Cardiac septum (tissue), 1 donor: ENCODE measurements around the gene DTX2. TPM values are rescaled to one million over a fixed set of nuclear protein-coding genes. Genes with fewer than 3 reads are reported as not detected.
A peak's percentile ranks its signal among the peaks of the same experiment; 100 is the strongest.
"Not testable (repeated sequence)": the region's sequence is repeated elsewhere in the genome, so short reads cannot be mapped to it uniquely, and the experiment has no call there.

Source experiments
- DNase-seq: peaks from one replicate; pipeline ENCODE4 v3.0.0-alpha.2; 2020; ENCODE audit warnings: low spot score
- intact Hi-C: fragments of 100-400 bp; cut with DNase I; formaldehyde crosslinking; loops from one replicate; pipeline ENCODE4 v1.14.0; 2022
- total RNA-seq: library from RNA; stranded (reverse); fragmentation: NEBNext Ultra II Directional; extraction: Animal tissue kit (Norgen Biotek cat#: 25700); gene quantifications from one replicate; pipeline ENCODE4 v1.2.1, GENCODE V29; 2021
- donor health status: DM: no; HTN: no; CAD: no.

Gene DTX2
- total RNA-seq, 1 donor from 2014 or later: 11.5 TPM

DNA sequence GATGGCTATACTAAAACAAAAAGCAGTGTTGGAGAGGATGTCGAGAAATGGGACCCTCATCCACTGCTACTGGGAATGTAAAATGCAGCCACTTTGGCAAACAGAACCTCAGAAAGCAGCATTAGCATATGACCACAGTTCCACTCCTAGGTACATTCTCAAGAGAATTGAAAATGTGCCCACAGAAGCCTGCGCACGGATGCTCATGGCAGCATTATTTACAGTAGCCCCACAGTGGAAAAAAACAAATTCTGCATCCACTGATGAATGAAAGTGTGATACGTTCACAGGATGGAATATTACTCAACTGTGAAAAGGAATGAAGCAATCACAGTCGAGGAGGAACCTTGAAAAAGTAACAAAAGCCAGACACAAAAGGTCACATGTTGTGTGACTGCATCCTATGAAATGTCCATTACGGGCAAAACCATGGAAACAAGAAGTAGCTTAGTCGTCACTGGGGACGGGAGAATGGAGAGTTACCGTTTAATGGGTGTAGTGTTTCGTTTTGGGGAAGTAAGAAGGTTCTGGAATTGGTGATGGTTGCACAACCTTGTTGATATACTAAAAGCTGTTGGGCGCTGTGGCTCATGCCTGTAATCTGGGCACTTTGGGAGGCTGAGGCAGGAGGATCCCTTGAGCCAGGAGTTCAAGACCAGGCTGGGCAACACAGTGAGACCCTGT lies 46.4 kb downstream of the DTX2 start:
- intact Hi-C loops: loop anchor here (10.0 kb wide), 1 partner anchor 487 kb away; no protein-coding TSS in a partner anchor

DNA sequence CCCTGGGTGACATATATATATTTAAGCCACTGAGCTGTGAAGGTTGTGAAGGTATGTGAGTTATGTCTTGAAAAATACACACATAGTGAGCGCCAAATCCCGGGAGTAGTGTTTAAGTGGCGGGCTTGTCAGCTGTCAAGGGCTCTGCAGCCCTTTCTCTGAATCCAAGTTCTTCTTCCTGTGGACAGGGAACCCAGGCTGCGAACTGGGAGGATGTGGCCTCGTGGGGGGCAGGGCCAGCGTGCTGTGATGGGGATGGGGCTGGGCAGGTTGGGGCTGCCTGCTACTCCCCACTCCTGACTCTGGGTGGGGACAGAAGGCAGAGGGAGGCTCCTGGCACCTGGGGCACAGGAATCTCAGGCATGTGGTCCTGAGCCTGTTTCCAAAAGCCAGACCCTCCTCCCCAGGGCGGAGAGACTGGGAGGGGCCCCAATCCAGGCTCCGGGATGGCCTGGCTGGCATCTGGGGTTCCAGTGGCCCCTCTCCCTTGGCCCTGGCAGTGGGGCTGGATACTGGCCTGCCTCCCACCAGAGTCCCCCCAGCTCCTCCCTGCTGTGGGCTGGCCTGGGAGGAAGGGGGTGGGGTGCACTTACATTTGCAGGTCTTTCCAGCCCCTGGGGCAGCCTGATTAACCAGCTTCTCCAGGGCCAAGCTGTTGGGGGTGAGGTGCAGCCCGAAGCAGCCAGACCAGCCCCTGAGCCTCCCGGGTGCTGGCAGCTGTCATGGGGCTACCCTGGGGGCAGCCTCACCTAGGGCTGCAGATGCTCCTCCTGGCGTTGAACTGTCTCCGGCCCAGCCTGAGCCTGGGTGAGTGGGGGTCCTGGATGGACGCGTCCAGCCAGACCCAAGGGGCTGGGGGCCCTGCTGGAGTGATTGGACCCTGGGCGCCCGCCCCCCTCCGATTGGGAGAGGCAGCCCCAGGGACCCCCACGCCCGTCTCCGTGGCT lies 48.7 kb downstream of the DTX2 start, which contains the start of gene UPK3B:
TSS of gene UPK3B (plus strand) at position 622 of the 947 bp plus-strand sequence. CDS start at position 723, 101 bp downstream.
- intact Hi-C loops: loop anchor here (10.0 kb wide), 1 partner anchor 485 kb away; no protein-coding TSS in a partner anchor
- no peak for DNase-seq

More for the DNA sequence above, 46.4 kb downstream of the DTX2 start:
- no peak for DNase-seq

DNA sequence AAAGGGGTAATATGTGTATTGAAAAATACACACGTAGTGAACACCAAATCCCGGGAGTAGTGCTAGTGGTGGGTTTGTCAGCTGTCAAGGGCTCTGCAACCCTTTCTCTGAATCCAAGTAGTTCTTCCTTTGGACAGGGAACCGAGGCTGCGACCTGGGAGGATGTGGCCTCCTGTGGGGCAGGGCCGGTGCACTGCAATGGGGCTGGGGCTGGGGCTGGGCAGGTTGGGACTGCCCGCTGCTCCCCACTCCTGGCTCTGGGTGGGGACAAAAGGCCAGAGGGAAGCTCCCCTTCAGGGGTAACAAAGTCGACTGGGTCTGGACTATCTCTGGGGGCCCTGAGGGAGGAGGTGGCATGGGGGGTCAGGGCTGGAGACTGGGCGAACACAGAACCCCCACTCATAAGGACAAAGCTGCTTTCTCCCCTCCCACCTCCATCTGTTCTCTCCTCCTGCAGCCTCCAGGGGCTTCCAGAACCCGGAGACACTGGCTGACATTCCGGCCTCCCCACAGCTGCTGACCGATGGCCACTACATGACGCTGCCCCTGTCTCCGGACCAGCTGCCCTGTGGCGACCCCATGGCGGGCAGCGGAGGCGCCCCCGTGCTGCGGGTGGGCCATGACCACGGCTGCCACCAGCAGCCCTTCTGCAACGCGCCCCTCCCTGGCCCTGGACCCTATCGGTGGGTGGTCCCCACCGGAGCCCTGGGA lies 49.8 kb downstream of the DTX2 start:
- intact Hi-C loops, DNase-seq: not testable (repeated sequence)

DNA sequence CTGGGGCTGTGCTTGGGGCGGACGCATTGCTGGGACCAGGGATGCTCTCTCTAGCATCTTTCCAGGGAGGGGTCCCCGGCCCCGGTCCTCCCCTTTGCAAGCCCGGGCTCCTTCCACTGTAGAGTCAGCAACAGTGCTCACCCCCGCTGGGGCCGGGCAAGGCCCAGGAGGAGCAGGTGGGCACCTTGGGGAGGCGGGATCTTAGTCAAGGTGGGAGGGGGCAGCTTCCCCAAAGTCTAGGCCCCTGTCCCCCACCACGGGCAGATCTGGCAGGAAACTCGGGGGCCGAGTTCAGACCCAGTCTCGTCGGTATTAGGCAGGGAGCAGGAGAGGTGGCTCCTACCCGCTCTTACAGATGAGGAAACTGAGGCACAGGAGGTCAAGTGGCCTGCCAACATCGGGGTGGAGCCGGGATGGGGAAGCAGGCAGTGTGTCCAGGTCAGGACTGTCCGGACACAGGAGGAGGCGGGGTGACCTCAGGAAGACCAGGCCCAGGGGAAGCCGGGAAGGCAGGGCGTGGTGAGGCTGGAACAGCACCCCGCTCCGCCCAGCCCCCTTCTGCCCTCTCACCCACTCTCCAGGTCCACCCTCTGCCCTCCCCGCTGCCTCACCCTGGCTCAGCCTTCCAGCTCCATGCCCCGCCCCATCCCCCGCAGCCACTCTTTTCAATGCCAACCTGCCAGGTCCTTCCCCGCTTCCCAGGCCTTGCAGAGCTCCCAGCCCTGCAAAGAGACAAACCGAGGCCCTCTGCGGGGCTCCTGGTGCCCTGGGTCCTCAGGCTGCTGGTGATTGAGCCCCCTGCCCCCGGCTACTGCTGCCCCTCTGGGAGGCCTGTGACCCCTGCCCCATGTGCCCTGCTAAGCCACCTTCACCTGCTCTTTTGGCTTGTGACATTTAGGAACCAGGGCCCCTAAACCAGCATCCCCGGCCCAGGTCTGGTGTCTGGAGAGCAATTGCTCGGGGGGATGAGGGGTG lies 50.7 kb downstream of the DTX2 start:
- DNase-seq, intact Hi-C loops: not testable (repeated sequence)

DNA sequence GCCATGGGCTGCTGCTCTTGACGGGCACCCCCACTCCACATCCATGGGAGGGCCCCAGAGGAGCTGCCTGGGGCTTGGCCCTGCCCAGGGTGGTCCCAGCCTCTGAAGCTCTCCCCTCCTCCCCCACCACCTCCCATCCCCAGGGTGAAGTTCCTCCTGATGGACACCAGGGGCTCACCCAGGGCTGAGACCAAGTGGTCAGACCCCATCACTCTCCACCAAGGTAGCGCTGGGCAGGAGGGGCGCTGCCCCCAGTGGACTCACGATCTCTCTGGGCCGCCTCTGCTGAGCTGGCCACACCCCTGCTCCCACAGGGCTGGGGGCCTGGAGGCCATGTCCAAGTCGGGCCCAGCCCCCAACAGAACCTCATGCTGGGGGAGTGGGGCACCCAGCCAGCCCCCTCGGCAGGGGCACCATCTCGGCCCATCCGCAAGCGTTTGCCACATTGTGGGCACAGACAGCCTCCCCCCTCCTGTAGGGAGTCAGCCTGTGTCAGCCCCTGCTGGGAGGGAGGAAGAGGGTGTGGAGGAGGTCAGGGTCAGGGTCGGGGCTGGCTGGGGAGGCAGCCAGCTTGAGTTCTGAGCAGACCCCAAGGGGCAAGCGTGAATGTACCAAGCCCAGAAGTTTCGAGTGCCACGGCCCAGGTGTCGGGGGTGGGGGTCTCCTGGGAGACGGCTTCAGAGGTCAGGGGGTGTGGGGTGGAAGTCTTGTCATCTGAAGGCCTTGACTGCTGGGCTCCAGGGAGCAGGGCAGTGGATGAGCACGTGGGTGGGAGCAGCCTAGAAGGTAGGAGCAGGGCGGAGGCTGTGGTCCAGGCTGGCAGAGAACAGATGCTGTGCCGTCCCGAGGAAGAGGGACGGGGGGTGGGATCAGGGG lies 51.7 kb downstream of the DTX2 start:
- no peak for DNase-seq
- intact Hi-C loops: no loop called here

DNA sequence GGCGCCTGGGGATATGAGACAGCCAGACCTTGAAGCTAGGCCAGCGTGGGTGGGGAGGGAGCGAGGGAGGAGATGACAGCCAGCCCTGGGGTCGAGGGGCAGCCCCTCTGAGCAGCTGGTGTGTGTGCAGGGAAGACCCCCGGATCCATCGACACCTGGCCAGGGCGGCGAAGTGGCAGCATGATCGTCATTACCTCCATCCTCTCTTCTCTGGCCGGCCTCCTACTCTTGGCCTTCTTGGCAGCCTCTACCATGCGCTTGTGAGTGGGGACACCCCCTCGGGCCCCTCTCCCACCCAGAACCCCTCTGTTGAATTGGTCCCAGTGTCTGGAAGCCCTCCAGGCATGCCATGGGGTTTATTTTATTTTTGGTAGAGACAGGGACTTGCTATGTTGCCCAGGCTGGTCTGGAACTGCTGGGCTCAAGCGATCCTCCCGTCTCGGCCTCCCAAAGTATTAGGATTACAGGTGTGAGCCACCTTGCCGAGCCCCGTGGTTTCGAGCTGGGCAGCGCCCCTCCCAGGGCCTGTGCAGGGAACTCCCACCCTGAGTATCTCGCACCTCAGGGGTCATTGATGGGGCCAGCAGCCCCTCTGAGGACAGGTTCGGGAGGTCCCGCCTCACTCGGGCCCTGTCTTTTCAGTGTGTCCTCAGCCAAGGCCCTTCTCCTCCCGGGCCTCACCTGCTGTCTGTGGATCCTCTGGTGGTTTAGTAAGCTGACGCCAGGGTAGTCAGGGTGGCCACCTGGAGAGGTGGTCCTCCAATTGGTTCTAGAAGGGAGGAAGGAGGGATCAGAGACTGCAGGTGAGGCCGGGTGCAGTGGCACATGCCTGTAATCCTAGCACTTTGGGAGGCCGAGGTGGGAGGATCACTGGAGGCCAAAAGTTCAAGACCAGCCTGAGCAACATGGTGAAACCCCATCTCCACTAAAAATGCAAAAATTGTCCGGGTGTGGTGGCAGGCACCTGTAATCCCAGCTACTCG lies 52.6 kb downstream of the DTX2 start:
- DNase-seq: no peak
- intact Hi-C loops: no loop called here

DNA sequence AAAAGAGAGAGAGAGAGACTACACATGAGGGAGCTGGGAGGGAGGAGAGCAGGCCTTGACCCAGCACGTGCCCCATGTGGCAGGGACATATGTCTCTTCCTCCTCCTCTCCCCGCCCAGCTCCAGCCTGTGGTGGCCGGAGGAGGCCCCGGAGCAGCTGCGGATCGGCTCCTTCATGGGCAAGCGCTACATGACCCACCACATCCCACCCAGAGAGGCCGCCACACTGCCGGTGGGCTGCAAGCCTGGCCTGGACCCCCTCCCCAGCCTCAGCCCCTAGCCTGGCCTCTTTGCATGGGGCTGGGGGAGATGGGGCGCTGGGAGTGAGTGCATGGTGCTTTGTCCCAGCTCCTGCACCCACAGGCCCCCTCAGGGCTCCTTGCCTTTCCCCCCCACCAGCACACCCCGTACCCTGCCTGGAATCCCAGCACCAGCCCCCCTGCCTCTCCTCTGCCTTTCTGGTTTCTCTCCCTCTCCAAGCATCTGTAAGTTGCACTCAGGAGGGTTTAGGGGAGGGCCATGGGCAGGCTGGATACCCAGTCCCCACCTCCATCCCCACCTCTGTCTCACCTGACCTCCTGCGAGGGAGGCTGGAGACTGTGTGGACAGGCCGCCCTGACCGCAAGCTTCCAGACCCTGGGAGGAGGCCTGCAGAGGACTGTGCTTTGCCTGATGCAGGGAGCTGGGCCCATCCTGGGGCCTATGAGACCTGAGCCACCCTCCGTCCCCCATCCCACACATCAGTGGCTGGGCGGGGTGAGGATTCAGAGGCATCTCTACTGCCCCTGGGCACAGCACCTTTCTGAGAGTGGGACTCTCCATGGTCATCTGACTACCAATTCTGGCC lies 53.6 kb downstream of the DTX2 start:
- DNase-seq: no peak
- intact Hi-C loops: no loop called here

DNA sequence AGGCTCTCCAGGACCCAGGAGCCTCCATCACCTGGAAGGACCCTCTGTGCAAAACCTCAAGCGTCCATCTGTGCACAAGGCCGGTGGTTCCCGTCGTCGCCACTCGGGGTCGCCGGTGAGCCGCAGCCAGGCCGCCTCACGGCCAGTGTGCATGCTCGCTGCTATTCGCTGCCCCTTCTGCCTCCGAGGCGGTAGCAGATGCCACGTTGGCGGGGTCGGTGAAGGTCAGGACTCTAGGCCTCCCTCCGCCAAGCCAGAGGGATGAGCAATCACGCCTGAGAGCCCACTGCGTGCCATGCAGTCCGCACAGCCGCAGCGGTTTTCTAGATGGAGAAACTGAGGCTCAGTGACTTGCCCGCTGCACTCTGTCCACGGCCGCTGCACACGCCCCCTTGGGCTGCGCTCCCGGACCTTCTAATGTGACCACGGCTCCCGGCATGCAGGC lies 54.5 kb downstream of the DTX2 start:
- intact Hi-C loops: no loop called here
- DNase-seq: no peak

DNA sequence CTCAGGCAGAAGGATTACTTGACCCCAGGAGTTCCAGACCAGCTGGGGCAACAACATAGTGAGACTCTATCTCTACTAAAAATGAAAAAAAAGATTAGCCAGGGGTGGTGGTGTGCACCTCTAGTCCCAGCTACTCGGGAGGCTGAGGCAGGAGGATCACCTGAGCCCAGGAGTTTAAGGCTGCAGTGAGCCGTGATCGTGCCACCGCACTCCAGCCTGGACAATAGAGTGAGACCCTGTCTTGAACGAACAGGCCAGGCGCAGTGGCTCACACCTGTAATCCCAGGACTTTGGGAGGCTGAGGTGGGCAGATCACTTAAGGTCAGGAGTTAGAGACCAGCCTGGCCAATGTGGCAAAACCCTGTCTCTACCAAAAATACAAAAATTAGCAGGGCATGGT lies 55.4 kb downstream of the DTX2 start:
- DNase-seq, intact Hi-C loops: not testable (repeated sequence)

DNA sequence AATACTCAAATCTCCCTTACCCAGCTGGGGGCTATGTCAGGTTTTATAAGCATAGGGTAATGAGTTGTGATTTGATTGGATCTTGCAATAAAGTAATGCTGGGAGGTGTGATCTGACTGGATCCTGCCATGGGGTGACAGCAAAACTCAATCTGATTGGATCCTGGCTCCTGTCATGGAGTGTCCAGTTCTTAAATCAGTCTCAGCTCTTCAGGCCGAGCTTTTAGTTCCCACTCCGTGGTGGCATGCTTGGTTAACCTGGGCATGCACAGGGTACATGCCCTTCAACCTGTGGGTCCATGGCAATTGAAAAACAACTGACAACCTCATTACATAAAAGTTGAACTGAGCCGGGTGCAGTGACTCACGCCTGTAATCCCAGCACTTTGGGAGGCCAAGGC lies 64.7 kb downstream of the DTX2 start:
- DNase-seq, intact Hi-C loops: not testable (repeated sequence)

DNA sequence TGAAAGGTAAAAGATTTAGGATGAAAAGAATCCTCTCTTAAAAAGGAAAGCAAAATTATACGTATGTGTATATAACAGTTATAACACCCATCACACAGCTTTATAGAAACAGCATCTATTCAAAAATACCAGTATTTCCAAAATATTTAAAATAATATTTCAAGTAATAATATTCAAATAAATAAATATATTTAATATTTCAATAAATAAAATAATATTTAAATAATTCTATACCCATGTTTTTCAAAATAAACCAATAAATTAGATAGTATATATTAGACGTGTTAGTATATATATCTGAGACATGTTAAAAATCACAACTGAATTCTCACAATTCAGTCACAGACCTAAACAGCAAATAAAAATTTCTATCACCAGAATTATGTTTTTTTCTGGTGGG lies 70.1 kb downstream of the DTX2 start:
- intact Hi-C loops, DNase-seq: not testable (repeated sequence)

DNA sequence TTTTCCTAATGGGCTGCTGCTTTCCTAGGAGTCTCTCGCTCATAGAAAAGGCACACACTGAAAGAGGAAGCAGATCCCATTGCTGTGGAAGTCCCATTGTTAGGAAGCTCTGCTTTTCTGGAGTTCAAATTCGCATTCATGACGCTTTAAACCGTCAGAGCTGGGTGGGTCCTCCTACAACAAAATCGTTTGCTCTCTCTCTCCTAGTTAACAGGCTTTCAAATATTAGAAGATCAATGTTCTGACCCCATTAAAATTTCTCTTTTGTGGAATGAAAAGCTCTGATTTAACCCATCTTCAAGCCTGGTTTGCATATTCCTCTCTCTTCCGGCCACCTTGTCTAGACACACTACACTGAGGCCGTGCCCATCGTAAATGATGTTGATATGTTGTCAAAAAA lies 81.7 kb downstream of the DTX2 start, which contains the start of gene SPDYE16:
TSS of gene SPDYE16 (minus strand) at position 101 of the 400 bp plus-strand sequence. CDS start 1,838 bp downstream, outside the sequence.
- intact Hi-C loops, DNase-seq: not testable (repeated sequence)

DNA sequence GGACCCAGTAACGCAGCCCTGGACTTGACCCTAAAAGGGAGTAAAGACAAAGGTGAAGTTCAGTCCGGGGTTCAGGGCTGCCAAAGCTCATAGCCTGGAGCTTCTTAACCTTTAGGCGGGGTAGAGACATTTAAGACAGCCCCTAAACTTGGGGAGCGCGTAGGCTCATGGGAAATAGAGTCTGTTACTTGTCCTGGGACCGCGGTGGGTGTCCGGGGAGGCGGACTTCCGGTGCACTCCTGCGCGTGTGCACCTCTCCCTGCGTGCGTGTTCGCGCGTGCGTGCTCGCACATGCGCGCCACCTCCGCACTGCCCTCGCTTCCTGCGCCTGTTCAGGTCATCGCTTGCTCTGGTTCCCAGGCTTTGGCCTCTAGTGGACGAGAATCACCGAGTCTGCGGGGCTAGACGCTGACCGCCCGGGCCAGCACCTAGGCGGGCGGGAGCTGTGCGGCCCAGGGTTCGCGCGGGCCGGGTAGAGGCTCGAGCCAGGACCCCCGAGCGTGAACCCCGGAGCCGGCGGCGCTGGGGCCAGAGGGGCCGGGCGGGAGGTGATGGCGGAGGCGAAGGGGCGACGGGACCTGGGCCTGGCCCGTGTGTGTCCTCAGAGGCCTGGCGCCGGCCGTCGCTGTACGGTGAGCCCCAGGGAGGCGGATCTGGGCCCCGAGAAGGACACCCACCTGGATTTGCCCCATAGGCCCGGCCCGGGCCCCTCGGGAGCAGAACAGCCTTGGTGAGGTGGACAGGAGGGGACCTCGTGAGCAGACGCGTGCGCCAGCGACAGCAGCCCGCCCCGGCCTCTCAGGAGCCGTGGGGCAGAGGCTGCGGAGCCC lies 87.7 kb downstream of the DTX2 start:
- intact Hi-C loops: not testable (repeated sequence)
- DNase-seq: peak; percentile 94

DNA sequence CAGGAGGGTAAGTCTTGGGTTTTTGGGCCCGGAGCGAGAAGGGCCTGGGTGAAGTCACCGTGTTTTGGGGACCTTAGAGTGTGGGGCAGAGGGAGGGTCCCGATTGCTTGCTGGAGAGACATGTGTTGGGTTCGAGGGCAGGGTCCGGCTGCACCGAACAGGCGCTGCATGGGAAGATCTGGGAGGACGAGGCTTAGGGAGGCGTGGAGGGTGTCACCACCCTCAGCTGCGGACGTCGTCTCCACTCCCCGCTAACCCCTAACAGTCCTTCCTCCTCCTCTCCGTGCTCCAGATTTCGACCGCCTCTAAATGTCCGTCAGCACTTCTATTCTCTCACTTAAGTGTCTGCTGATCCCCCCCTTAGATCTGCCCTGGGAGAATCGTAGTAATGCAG lies 88.3 kb downstream of the DTX2 start:
- DNase-seq, intact Hi-C loops: not testable (repeated sequence)

DNA sequence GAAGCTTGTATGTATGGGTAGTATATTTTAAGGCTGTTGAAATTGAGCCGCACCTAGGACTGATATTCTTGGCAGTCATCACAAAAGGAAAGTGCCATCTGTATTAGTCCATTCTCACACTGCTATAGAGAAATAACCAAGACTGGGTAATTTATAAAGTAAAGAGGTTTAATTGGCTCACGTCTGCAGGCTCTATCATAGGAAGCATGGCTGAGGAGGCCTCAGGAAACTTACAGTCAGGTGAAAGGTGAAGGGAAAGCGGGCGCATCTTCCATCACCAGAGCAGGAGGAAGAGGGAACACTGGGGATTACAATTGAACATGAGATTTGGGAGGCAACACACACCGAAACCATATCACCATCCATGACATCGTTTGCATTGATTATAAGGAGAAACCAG lies 90.5 kb downstream of the DTX2 start:
- intact Hi-C loops, DNase-seq: not testable (repeated sequence)
